ENCODE data around the gene TAF1C. TPM values are rescaled to one million over a fixed set of nuclear protein-coding genes. Genes with fewer than 3 reads are reported as not detected.

The TAF1C gene
- total and polyA plus RNA-seq, 2 of the 4 experiments (the other 2 are of a cell fraction): 7.3 to 35.5 TPM

GRCh38 chr16:84207251-84207650 lies 20.4 kb upstream of the TAF1C start:
- H2BK20ac ChIP-seq (ENCODE audit: low read depth, low read length): no peak overlapping the region
- no peak overlapping the region for H2BK120ac ChIP-seq (ENCODE audit: low read depth, low read length)
- H3K56ac ChIP-seq (ENCODE audit: extremely low read depth, insufficient read depth, low read length): no peak overlapping the region
- ATAC-seq (ENCODE audit: low read depth) (peak; percentile 21; the same call in 1 of the 2 replicates), DNase-seq (no peak)
- WGBS, 2 experiments (ENCODE audit: extremely low coverage in 2 of 2, insufficient read length in 1 of 2): 72% methylated on average over 3 of the region's 6 CpGs; no CpG with 5 or more reads in 1 of the 2 experiments
- no peak overlapping the region for H4K5ac ChIP-seq (ENCODE audit: low read depth, low read length)
- H2BK5ac ChIP-seq (ENCODE audit: low read depth, low read length, poor library complexity, severe bottlenecking): no peak overlapping the region
- no peak overlapping the region for H3K4ac ChIP-seq (ENCODE audit: low read depth, low read length)
- H3K4me2 ChIP-seq (ENCODE audit: low read depth, low read length): no peak overlapping the region
- H2AFZ ChIP-seq (replicated peaks; ENCODE audit: low read length, poor library complexity): no peak overlapping the region
- H3K4me3 ChIP-seq (ENCODE audit: insufficient read depth, low read depth, low read length): no peak overlapping the region
- in situ Hi-C loops (cut with MboI; ENCODE audit: low sequenced_read_pairs): no loop called here
- peaks cover 35% of the 10 kb centered on the region for H3K27me3 ChIP-seq (ENCODE audit: control insufficient read depth, insufficient read depth, low read length)
- H3K9ac ChIP-seq (ENCODE audit: low read depth, low read length): no peak overlapping the region
- H2AK5ac ChIP-seq (ENCODE audit: low read depth, low read length): no peak overlapping the region
- no peak overlapping the region for H2BK15ac ChIP-seq (ENCODE audit: low read depth, low read length)
- intact Hi-C loops (cut with micrococcal nuclease): no loop called here
- CTCF ChIA-PET: no interaction called here
- POLR2A ChIA-PET (ENCODE audit: unreplicated experiment): no interaction called here
- H4K91ac ChIP-seq (ENCODE audit: insufficient read depth, low read depth, low read length): no peak overlapping the region
- no peaks in the 10 kb centered on the region for H3K36me3 ChIP-seq (ENCODE audit: control insufficient read depth, insufficient read depth, low read length)
- no peaks in the 10 kb centered on the region for H3K9me1 ChIP-seq (ENCODE audit: insufficient read depth, low read length)
- no peaks in the 10 kb centered on the region for H3K4me1 ChIP-seq (ENCODE audit: control insufficient read depth, insufficient read depth, low read length)
- no peaks in the 10 kb centered on the region for H4K20me1 ChIP-seq (ENCODE audit: insufficient read depth, low read length)
- H3K23ac ChIP-seq (ENCODE audit: low read depth, low read length): no peak overlapping the region
- H3K79me1 ChIP-seq (ENCODE audit: low read depth in 1 of 2, low read length in 2 of 2): no peaks in the 10 kb centered on the region
- no peak overlapping the region for H3K27ac ChIP-seq (ENCODE audit: insufficient read depth, low read length)
- peaks cover 2% of the 10 kb centered on the region; the same call in 1 of the 2 replicates for H3K9me3 ChIP-seq (ENCODE audit: control insufficient read depth, insufficient read depth, low read length)
- TF ChIP-seq RCOR1 (IDR thresholded peaks at IDR 0.05; ENCODE audit: insufficient replicate concordance, low read length) (no peak), SMC3 (IDR thresholded peaks at IDR 0.05; ENCODE audit: low read depth, low read length) (no peak), CEBPB (IDR thresholded peaks at IDR 0.05; ENCODE audit: low read depth, low read length) (no peak), MAFK (IDR thresholded peaks at IDR 0.05; ENCODE audit: low read depth, low read length) (no peak), MXI1 (IDR thresholded peaks at IDR 0.05; ENCODE audit: borderline replicate concordance, low read depth, low read length) (no peak), RAD21 (IDR thresholded peaks at IDR 0.05; ENCODE audit: low read length) (no peak), CTCF (conservative IDR thresholded peaks at IDR 0.05; ENCODE audit: low read depth, low read length) (no peak), USF2 (IDR thresholded peaks at IDR 0.05; ENCODE audit: low read depth, low read length) (no peak), RFX5 (IDR thresholded peaks at IDR 0.05; ENCODE audit: low read depth, low read length) (no peak), POLR2A (IDR thresholded peaks at IDR 0.05; ENCODE audit: low read depth, low read length) (no peak), FOS (IDR thresholded peaks at IDR 0.05; ENCODE audit: low read depth, low read length) (no peak)
- no peak overlapping the region for H4K8ac ChIP-seq (ENCODE audit: low read depth in 2 of 2, low read length in 2 of 2)
- H2AK9ac ChIP-seq (replicated peaks; ENCODE audit: low read depth, low read length, poor library complexity): no peak overlapping the region
- no TSS peak for BruUV-seq (replicated peaks)
- dilution Hi-C loops (cut with HindIII; ENCODE audit: low sequenced_read_pairs, unreplicated experiment): no loop called here
- H3K18ac ChIP-seq (ENCODE audit: low read depth, low read length): no peak overlapping the region
- no peak overlapping the region for H3K14ac ChIP-seq (replicated peaks; ENCODE audit: low read depth, low read length)
